ENCODE measurements around the gene PET117.

DNA sequence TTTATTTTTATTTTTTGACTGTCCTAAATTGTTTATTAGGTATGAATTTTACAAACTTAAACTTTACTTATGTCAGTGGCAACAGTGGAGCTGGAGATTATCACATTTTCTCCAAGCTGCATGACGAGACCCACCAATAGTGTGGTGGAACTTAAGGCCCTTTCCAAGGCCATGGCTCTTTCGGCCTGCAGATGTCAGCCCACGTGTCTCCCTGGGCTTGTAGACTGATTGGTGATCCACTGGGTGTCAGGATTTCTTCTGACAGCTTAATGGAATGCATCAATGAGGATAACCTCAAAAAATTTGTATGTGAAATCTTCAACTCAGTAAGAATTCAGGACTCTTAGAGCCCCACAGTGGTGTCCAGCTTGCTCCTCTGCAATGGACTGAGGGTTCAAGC lies 47.6 kb upstream of the PET117 start:
- no peak for TF ChIP-seq EZH2 (IDR thresholded peaks at IDR 0.05)
- no peak for TF ChIP-seq POLR2AphosphoS5 (IDR thresholded peaks at IDR 0.05; ENCODE audit: borderline replicate concordance, low read depth, low read length)
